GM12878 (cell line): Measurements from ENCODE around the gene IL1RAPL1.

Experiments
- EZH2 ChIP-seq: IDR thresholded peaks from 2 replicates; pipeline ENCODE4 v1.6.1; 2012; ENCODE audit warnings: low read depth, mild to moderate bottlenecking, control low read depth, inconsistent platforms, low read length, borderline replicate concordance; ENCODE audit not compliant: control insufficient read depth
- POLR2A ChIP-seq: IDR thresholded peaks from 2 replicates; pipeline ENCODE4 v1.6.1; 2011; ENCODE audit warnings: low read depth, mild to moderate bottlenecking, low read length
- TF ChIP-seq, protein P1 (sequence below), 3 experiments: IDR thresholded peaks in 2 of 3; conservative IDR thresholded peaks in 1 of 3; 2 replicates each; pipeline ENCODE4 v1.5.1; 2011; ENCODE audit warnings: low read depth in 3 of 3, low read length in 3 of 3, mild to moderate bottlenecking in 3 of 3, control low read depth in 2 of 3, moderate library complexity in 2 of 3, inconsistent platforms in 1 of 3, mixed read lengths in 1 of 3; ENCODE audit not compliant: control insufficient read depth in 2 of 3, insufficient read depth in 1 of 3; ENCODE audit errors: extremely low read depth in 1 of 3

DNA sequence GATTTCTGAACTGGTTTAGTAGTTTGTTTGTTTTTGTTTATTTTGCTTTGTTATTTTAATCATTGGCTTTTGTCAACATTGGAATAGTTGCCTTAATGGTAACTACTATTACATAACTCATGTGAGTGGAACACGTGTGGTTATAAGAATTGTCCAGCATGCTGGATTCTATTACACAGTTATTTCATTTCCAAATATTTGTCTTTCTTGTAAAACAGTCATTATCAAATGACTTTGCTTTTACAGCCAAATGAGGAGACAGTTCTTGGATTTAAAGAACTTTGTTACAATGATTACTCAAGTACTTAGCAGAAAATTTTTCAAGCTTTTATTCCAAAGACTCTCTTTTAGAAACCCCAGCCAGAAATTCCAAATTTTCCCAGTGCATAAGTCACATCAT is 1112.0 kb downstream of the IL1RAPL1 start:
- TF ChIP-seq POLR2A (no peak), EZH2 (no peak)
- TF ChIP-seq, protein P1, sequence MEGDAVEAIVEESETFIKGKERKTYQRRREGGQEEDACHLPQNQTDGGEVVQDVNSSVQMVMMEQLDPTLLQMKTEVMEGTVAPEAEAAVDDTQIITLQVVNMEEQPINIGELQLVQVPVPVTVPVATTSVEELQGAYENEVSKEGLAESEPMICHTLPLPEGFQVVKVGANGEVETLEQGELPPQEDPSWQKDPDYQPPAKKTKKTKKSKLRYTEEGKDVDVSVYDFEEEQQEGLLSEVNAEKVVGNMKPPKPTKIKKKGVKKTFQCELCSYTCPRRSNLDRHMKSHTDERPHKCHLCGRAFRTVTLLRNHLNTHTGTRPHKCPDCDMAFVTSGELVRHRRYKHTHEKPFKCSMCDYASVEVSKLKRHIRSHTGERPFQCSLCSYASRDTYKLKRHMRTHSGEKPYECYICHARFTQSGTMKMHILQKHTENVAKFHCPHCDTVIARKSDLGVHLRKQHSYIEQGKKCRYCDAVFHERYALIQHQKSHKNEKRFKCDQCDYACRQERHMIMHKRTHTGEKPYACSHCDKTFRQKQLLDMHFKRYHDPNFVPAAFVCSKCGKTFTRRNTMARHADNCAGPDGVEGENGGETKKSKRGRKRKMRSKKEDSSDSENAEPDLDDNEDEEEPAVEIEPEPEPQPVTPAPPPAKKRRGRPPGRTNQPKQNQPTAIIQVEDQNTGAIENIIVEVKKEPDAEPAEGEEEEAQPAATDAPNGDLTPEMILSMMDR (IDR thresholded peaks at IDR 0.05 in 2 of 3, conservative IDR thresholded peaks at IDR 0.05 in 1 of 3; ENCODE audit: control insufficient read depth in 2 of 3, extremely low read depth in 1 of 3, insufficient read depth in 1 of 3, low read depth in 3 of 3, low read length in 3 of 3), result no peak
